Transverse colon (tissue), 4 donors: ENCODE measurements around the gene LINGO3. TPM values are rescaled to one million over a fixed set of nuclear protein-coding genes. Genes with fewer than 3 reads are reported as not detected.

Experiments
- DNase-seq: peaks from one replicate; pipeline ENCODE4 v3.0.0-alpha.2; 2019
- H3K27ac ChIP-seq, 4 donors: fragments of 200-600 bp; sonication (generic); 2 replicates each; pipeline ENCODE4 v1.5.1; 2016 to 2018; ENCODE audit warnings: inconsistent platforms in 4 of 4
- H3K27me3 ChIP-seq: fragments of 200-600 bp; sonication (generic); 2 replicates; pipeline ENCODE4 v1.5.1; 2017; ENCODE audit warnings: inconsistent platforms
- H3K36me3 ChIP-seq, 4 donors: fragments of 200-600 bp; sonication (generic); 2 replicates each; pipeline ENCODE4 v1.5.1; 2017 to 2019; ENCODE audit warnings: inconsistent platforms in 4 of 4
- H3K4me1 ChIP-seq, 4 donors: fragments of 200-600 bp; sonication (generic); 2 replicates each; pipeline ENCODE4 v1.5.1; 2017 to 2020; ENCODE audit warnings: inconsistent platforms in 4 of 4
- H3K4me3 ChIP-seq, 4 donors: fragments of 200-600 bp; sonication (generic); 1 replicate in 1 of 4; 2 replicates in 3 of 4; pipeline versions ENCODE4 v1.5.1 to v1.6.1; 2017 to 2019; ENCODE audit warnings: inconsistent platforms in 4 of 4
- H3K9me3 ChIP-seq, 2 donors: fragments of 200-600 bp; sonication (generic); 2 replicates each; pipeline ENCODE4 v1.5.1; 2017 to 2019; ENCODE audit warnings: inconsistent platforms in 2 of 2
- EP300 ChIP-seq: sonication (generic); formaldehyde crosslinking; IDR thresholded peaks from one replicate; pipeline ENCODE4 v1.6.1; 2017; ENCODE audit warnings: antibody characterized with exemption, low read depth
- POLR2A ChIP-seq: fragments of 450-650 bp; IDR thresholded peaks from one replicate; pipeline ENCODE4 v1.6.1; 2016; ENCODE audit warnings: antibody characterized with exemption, mild to moderate bottlenecking, moderate library complexity
- POLR2AphosphoS5 ChIP-seq, 3 donors: sonication (generic); formaldehyde crosslinking; IDR thresholded peaks; one replicate each; pipeline ENCODE4 v1.6.1; 2016; ENCODE audit warnings: antibody characterized with exemption in 3 of 3
- WGBS, 2 donors: methylation state at CpG; one replicate each; pipeline ENCODE4 v1.1.5; 2018; ENCODE audit warnings: low coverage in 1 of 2; 5-methylcytosine and 5-hydroxymethylcytosine counted together
- in situ Hi-C, 4 donors: fragments of 200-750 bp; cut with MboI; loops; one replicate each; pipeline versions ENCODE4 v1.15.0 to v1.15.1; 2017; ENCODE audit warnings: low sequenced_read_pairs in 3 of 4, low pct_ligation_motif_present in 1 of 4, low pct_unique_long_range_greater_than_20kb in 1 of 4
- intact Hi-C: fragments of 100-400 bp; cut with DNase I; formaldehyde crosslinking; loops from one replicate; pipeline ENCODE4 v1.15.1; 2023; ENCODE audit warnings: low total_unique reads
- total RNA-seq, 4 donors: library from RNA; depleted of rRNA; stranded (reverse); fragments of >200 nt; gene quantifications; one replicate each; pipeline ENCODE4 v1.1.0, GENCODE V29; 2016
- TF ChIP-seq, protein P1 (sequence below), 5 experiments: fragments of 200-600 bp in 3 of 5; fragments of 450-650 bp in 2 of 5; sonication (generic) in 3 of 5; IDR thresholded peaks; 1 replicate in 2 of 5; 2 replicates in 3 of 5; pipeline ENCODE4 v1.5.1; 2016 to 2017; ENCODE audit warnings: antibody characterized with exemption in 5 of 5, inconsistent platforms in 3 of 5, mild to moderate bottlenecking in 2 of 5, moderate library complexity in 1 of 5

Gene LINGO3
- total RNA-seq, 4 donors from 2014 or later: 0.27 to 1.5 (median 0.64) TPM; not detected in 1

- H3K27ac ChIP-seq: peak overlapping the region in 1 of 4 donors; percentile 39
- 47 to 54% methylated on average over 8 to 25 of the region's 25 CpGs for WGBS, 2 donors
- peaks cover 0 to 13% (median 9%) of the 10 kb centered on the region in 4 donors for H3K4me1 ChIP-seq
- H3K4me3 ChIP-seq: no peak overlapping the region
- no peaks in the 10 kb centered on the region for H3K27me3 ChIP-seq
- H3K9me3 ChIP-seq: no peaks in the 10 kb centered on the region
- in situ Hi-C loops: no loop called here
- no peaks in the 10 kb centered on the region for H3K36me3 ChIP-seq
- TF ChIP-seq, protein P1, sequence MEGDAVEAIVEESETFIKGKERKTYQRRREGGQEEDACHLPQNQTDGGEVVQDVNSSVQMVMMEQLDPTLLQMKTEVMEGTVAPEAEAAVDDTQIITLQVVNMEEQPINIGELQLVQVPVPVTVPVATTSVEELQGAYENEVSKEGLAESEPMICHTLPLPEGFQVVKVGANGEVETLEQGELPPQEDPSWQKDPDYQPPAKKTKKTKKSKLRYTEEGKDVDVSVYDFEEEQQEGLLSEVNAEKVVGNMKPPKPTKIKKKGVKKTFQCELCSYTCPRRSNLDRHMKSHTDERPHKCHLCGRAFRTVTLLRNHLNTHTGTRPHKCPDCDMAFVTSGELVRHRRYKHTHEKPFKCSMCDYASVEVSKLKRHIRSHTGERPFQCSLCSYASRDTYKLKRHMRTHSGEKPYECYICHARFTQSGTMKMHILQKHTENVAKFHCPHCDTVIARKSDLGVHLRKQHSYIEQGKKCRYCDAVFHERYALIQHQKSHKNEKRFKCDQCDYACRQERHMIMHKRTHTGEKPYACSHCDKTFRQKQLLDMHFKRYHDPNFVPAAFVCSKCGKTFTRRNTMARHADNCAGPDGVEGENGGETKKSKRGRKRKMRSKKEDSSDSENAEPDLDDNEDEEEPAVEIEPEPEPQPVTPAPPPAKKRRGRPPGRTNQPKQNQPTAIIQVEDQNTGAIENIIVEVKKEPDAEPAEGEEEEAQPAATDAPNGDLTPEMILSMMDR (IDR thresholded peaks at IDR 0.05): no peak
- TF ChIP-seq POLR2A: no peak
- no peak for TF ChIP-seq EP300
- TF ChIP-seq POLR2AphosphoS5 (IDR thresholded peaks at IDR 0.05): peak; percentile 23 to 48 (median 30)
- DNase-seq: peak; percentile 86
- intact Hi-C loops: no loop called here
Observed at GRCh38 chr19:2345794-2346663, 38.1 kb upstream of the LINGO3 start.

DNA sequence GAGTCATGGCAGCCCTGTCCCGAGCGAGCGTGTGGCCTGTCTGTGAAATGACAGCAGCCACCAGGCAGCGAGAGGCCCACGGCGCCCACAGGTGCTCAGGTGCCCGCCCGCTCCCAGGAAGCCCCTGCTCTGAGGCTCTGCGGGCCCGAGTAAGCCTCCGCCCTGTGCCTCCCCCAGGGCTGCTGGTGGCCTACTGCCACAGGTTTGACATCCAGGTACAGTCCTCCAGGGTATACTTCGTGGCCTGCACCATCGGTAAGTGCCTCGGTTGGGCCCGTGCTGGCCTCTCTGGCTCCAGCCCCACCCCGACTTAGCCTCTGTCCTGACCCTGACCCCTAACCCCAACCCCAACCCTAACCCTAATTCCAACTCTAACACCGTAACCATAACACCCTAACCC lies 37.1 kb upstream of the LINGO3 start:
- no peak overlapping the region for H3K4me3 ChIP-seq
- H3K27ac ChIP-seq: peak overlapping the region in 1 of 4 donors; percentile 39
- 80 to 87% methylated on average over 1 to 6 of the region's 17 CpGs for WGBS, 2 donors
- TF ChIP-seq POLR2AphosphoS5 (IDR thresholded peaks at IDR 0.05) (no peak), EP300 (no peak), POLR2A (no peak)
- TF ChIP-seq, protein P1 (IDR thresholded peaks at IDR 0.05): no peak
- peaks cover 0 to 13% (median 9%) of the 10 kb centered on the region in 4 donors for H3K4me1 ChIP-seq
- peaks cover 0 to 2% (median 0%) of the 10 kb centered on the region in 4 donors for H3K36me3 ChIP-seq
- intact Hi-C loops: no loop called here
- no peak for DNase-seq
- H3K9me3 ChIP-seq: no peaks in the 10 kb centered on the region
- in situ Hi-C loops: no loop called here
- H3K27me3 ChIP-seq: no peaks in the 10 kb centered on the region

GRCh38 chr19:2344381-2344870 lies 36.5 kb upstream of the LINGO3 start:
- H3K4me3 ChIP-seq: no peak overlapping the region
- intact Hi-C loops: no loop called here
- no peaks in the 10 kb centered on the region for H3K9me3 ChIP-seq
- DNase-seq: no peak
- TF ChIP-seq POLR2A (no peak), POLR2AphosphoS5 (IDR thresholded peaks at IDR 0.05) (no peak), EP300 (no peak)
- TF ChIP-seq, protein P1 (IDR thresholded peaks at IDR 0.05): no peak
- H3K27me3 ChIP-seq: no peaks in the 10 kb centered on the region
- in situ Hi-C loops: no loop called here
- peaks cover 0 to 5% (median 0%) of the 10 kb centered on the region in 4 donors for H3K36me3 ChIP-seq
- WGBS, 2 donors: 93% methylated on average over 23 of the region's 24 CpGs; no CpG with 5 or more reads in 1 of the 2 donors
- peaks cover 0 to 13% (median 9%) of the 10 kb centered on the region in 4 donors for H3K4me1 ChIP-seq
- H3K27ac ChIP-seq: no peak overlapping the region

DNA sequence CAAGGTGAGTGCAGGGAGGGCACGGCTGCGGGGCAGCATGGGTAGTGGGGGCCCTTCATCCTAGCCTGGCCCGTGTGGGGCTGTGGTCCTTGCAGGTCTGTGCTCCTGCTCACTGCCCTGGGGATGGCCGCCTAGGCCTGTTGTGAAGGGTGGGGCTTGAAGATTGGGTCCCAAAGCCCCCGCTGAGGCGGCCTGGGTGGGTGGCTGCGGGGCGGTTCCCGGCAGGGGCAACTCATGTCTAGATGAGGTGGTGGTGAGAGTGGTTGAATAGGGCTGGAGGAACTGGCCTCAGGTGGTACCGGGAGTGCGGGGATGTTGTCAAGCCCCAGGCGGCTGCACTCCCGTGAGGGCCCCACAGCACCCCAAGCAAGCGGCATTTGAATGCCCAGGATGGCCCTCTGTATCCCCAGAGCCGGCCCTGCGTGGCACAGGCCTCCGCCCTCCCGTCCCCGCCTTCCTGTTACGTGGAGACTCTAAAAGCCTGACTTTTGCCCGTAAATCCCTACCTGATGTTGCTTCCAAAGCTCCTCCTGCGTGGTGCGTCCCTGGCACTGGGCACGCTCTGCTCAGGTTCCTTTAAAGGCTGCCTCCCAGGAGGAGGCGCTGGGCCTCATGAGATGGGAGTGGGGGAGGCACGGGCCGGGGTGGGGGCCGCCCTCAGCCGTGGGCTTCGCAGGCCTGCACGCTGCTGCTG lies 35.5 kb upstream of the LINGO3 start:
- peaks cover 0 to 5% (median 0%) of the 10 kb centered on the region in 4 donors for H3K36me3 ChIP-seq
- TF ChIP-seq POLR2A (no peak), POLR2AphosphoS5 (IDR thresholded peaks at IDR 0.05) (no peak), EP300 (no peak)
- TF ChIP-seq, protein P1 (IDR thresholded peaks at IDR 0.05): no peak
- H3K27me3 ChIP-seq: no peaks in the 10 kb centered on the region
- peaks cover 0 to 13% (median 9%) of the 10 kb centered on the region in 4 donors for H3K4me1 ChIP-seq
- WGBS, 2 donors: 93% methylated on average over 23 of the region's 31 CpGs; no CpG with 5 or more reads in 1 of the 2 donors
- H3K27ac ChIP-seq: no peak overlapping the region
- H3K4me3 ChIP-seq: no peak overlapping the region
- in situ Hi-C loops: no loop called here
- intact Hi-C loops: no loop called here
- no peaks in the 10 kb centered on the region for H3K9me3 ChIP-seq
- DNase-seq: no peak
